Neural progenitor cell (in vitro differentiated cells): Measurements from ENCODE around the gene SAXO2. TPM values are rescaled to one million over a fixed set of nuclear protein-coding genes. Genes with fewer than 3 reads are reported as not detected.
A peak's percentile ranks its signal among the peaks of the same experiment; 100 is the strongest.

Experiments
- DNase-seq: peaks from one replicate; pipeline ENCODE4 v3.0.0-alpha.2; 2016; ENCODE audit warnings: low spot score
- H2AFZ ChIP-seq: fragments of 200-600 bp; sonication (generic); replicated peaks from 2 replicates; pipeline ENCODE4 v1.6.1; 2016; ENCODE audit warnings: antibody characterized with exemption
- H3F3A ChIP-seq: fragments of 200-600 bp; sonication (generic); 2 replicates; pipeline ENCODE4 v1.6.1; 2016; ENCODE audit warnings: antibody characterized with exemption, low read depth
- H3K27ac ChIP-seq: fragments of 200-600 bp; sonication (generic); 2 replicates; pipeline ENCODE4 v1.5.1; 2016; ENCODE audit warnings: mild to moderate bottlenecking
- H3K27me3 ChIP-seq: fragments of 200-600 bp; sonication (generic); 2 replicates; pipeline ENCODE4 v1.6.1; 2016; ENCODE audit warnings: mild to moderate bottlenecking, moderate library complexity
- H3K36me3 ChIP-seq: fragments of 200-600 bp; sonication (generic); 2 replicates; pipeline ENCODE4 v1.5.1; 2016
- H3K4me1 ChIP-seq: fragments of 200-600 bp; sonication (generic); 2 replicates; pipeline ENCODE4 v1.6.1; 2016; ENCODE audit warnings: mixed run types
- H3K4me2 ChIP-seq: fragments of 200-600 bp; sonication (generic); 2 replicates; pipeline ENCODE4 v1.6.1; 2016
- H3K4me3 ChIP-seq: fragments of 200-600 bp; sonication (generic); 2 replicates; pipeline ENCODE4 v1.5.1; 2016
- H3K79me2 ChIP-seq: fragments of 200-600 bp; sonication (generic); 2 replicates; pipeline ENCODE4 v1.6.1; 2016; ENCODE audit warnings: low read depth
- H3K9ac ChIP-seq: fragments of 200-600 bp; sonication (generic); 2 replicates; pipeline ENCODE4 v1.6.1; 2016
- H3K9me3 ChIP-seq: fragments of 200-600 bp; sonication (generic); 2 replicates; pipeline ENCODE4 v1.5.1; 2016; ENCODE audit warnings: low read depth
- H4K20me1 ChIP-seq: fragments of 200-600 bp; sonication (generic); 2 replicates; pipeline ENCODE4 v1.6.1; 2016; ENCODE audit warnings: low read depth
- H3K27ac Mint-ChIP-seq: 3 replicates; pipeline ENCODE4 v1.8.0; 2021; ENCODE audit warnings: mixed read lengths
- H3K27me3 Mint-ChIP-seq: 2 replicates; pipeline ENCODE4 v1.8.0; 2022; ENCODE audit warnings: low read depth, mild to moderate bottlenecking, inconsistent platforms, moderate library complexity, mixed read lengths; ENCODE audit not compliant: insufficient read depth
- H3K36me3 Mint-ChIP-seq: 3 replicates; pipeline ENCODE4 v1.8.0; 2021; ENCODE audit warnings: mixed read lengths
- H3K4me1 Mint-ChIP-seq: 3 replicates; pipeline ENCODE4 v1.8.0; 2021; ENCODE audit warnings: mixed read lengths
- H3K4me3 Mint-ChIP-seq: 3 replicates; pipeline ENCODE4 v1.8.0; 2021; ENCODE audit warnings: mild to moderate bottlenecking, moderate library complexity, mixed read lengths
- H3K9me3 Mint-ChIP-seq: 3 replicates; pipeline ENCODE4 v1.8.0; 2020; ENCODE audit warnings: mixed read lengths
- EZH2 ChIP-seq: fragments of 200-600 bp; sonication (generic); IDR thresholded peaks from 2 replicates; pipeline ENCODE4 v1.6.1; 2017; ENCODE audit warnings: antibody characterized with exemption, mild to moderate bottlenecking, moderate library complexity
- EZH2phosphoT487 ChIP-seq: fragments of 200-600 bp; sonication (generic); IDR thresholded peaks from 2 replicates; pipeline ENCODE4 v1.6.1; 2017; ENCODE audit warnings: antibody characterized with exemption
- total RNA-seq: library from RNA; depleted of rRNA; stranded (reverse); fragments of >200 nt; gene quantifications from 2 replicates; pipeline ENCODE4 v1.2.3, GENCODE V29; 2015; ENCODE audit warnings: low replicate concordance
- TF ChIP-seq, protein P1 (sequence below): fragments of 200-600 bp; sonication (generic); IDR thresholded peaks from 2 replicates; pipeline ENCODE4 v1.5.1; 2017; ENCODE audit warnings: antibody characterized with exemption, mild to moderate bottlenecking

Gene SAXO2
- total RNA-seq, 1 donor from 2014 or later: 0.06 TPM

DNA sequence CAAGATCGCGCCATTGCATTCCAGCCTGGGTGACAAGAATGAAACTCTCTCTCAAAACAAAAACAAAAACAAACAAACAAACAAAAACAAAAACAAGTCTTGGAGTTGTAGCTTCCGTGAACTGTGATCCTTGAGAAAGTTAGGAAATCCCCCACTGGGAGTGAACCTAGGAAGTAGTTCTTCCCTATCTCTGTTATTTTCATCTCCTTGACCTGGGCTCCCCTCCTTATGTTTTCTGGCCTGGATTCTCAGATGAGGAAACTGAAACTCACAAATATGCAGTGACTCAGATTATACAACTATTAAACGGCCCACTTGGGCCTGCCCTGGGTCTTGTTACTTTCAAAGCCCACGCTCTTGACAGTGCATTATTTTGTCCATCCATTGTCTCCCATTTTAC is 29.7 kb downstream of the SAXO2 start:
- no peaks in the 10 kb centered on the region for H4K20me1 ChIP-seq
- H3K4me2 ChIP-seq: no peak overlapping the region
- DNase-seq: no peak
- no peak overlapping the region for H3K9ac ChIP-seq
- no peaks in the 10 kb centered on the region for H3K9me3 ChIP-seq
- no peaks in the 10 kb centered on the region for H3K36me3 ChIP-seq
- no peak overlapping the region for H3K4me3 Mint-ChIP-seq
- no peak overlapping the region for H2AFZ ChIP-seq
- peaks cover 3% of the 10 kb centered on the region for H3K27me3 Mint-ChIP-seq
- peaks cover 9% of the 10 kb centered on the region for H3K4me1 Mint-ChIP-seq
- no peak overlapping the region for H3K27ac Mint-ChIP-seq
- H3K4me3 ChIP-seq: no peak overlapping the region
- no peaks in the 10 kb centered on the region for H3K27me3 ChIP-seq
- H3K27ac ChIP-seq: no peak overlapping the region
- H3K79me2 ChIP-seq: no peaks in the 10 kb centered on the region
- H3K4me1 ChIP-seq: peaks cover 12% of the 10 kb centered on the region
- H3K9me3 Mint-ChIP-seq: peaks cover 11% of the 10 kb centered on the region
- no peaks in the 10 kb centered on the region for H3F3A ChIP-seq
- TF ChIP-seq EZH2 (no peak), EZH2phosphoT487 (no peak)
- TF ChIP-seq, protein P1, sequence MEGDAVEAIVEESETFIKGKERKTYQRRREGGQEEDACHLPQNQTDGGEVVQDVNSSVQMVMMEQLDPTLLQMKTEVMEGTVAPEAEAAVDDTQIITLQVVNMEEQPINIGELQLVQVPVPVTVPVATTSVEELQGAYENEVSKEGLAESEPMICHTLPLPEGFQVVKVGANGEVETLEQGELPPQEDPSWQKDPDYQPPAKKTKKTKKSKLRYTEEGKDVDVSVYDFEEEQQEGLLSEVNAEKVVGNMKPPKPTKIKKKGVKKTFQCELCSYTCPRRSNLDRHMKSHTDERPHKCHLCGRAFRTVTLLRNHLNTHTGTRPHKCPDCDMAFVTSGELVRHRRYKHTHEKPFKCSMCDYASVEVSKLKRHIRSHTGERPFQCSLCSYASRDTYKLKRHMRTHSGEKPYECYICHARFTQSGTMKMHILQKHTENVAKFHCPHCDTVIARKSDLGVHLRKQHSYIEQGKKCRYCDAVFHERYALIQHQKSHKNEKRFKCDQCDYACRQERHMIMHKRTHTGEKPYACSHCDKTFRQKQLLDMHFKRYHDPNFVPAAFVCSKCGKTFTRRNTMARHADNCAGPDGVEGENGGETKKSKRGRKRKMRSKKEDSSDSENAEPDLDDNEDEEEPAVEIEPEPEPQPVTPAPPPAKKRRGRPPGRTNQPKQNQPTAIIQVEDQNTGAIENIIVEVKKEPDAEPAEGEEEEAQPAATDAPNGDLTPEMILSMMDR: no peak
- H3K36me3 Mint-ChIP-seq: no peaks in the 10 kb centered on the region

DNA sequence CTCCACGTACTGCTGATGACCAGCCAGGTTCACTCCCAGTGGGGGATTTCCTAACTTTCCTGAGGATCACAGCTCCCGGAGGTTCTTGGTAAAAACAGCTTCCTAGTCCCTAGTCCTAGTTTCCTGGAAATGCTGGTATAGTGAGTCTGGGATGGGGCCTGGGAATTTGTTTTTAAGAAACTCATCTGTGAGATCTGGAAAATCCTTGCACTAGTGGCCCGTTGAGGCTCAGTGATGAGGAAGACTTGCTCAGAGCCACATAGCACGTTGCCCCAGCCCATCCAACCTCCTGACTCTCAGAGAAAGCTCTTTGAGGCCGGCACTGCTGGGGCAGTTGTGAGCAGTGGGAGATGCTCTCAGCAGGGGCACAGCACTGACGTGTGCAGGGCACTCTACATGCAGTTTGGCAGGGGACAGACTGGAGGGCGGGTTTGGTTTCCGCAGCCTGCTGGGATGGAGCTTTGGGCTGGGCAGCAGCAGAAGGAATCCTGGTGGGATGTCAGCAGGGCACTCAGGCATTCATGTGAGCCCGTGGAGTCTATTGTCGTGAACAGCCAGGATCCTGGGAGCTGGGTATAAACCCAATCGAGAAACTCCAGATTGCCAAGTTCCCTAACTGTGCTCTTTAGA is 31.6 kb downstream of the SAXO2 start:
- H3K9ac ChIP-seq: no peak overlapping the region
- Mint-ChIP-seq H3K27me3 (peaks cover 3% of the 10 kb centered on the region), H3K4me3 (no peak overlapping the region), H3K27ac (peak overlapping the region; percentile 33), H3K9me3 (peaks cover 2% of the 10 kb centered on the region), H3K36me3 (no peaks in the 10 kb centered on the region), H3K4me1 (peaks cover 9% of the 10 kb centered on the region)
- no peaks in the 10 kb centered on the region for H3K79me2 ChIP-seq
- no peaks in the 10 kb centered on the region for H3F3A ChIP-seq
- H3K27ac ChIP-seq: no peak overlapping the region
- peak; percentile 18 for DNase-seq
- H3K9me3 ChIP-seq: no peaks in the 10 kb centered on the region
- H3K4me3 ChIP-seq: no peak overlapping the region
- no peaks in the 10 kb centered on the region for H3K27me3 ChIP-seq
- no peaks in the 10 kb centered on the region for H4K20me1 ChIP-seq
- TF ChIP-seq, protein P1: no peak
- no peak for TF ChIP-seq EZH2
- TF ChIP-seq EZH2phosphoT487: no peak
- peak overlapping the region; percentile 41 for H3K4me2 ChIP-seq
- H3K4me1 ChIP-seq: peaks cover 12% of the 10 kb centered on the region
- H3K36me3 ChIP-seq: no peaks in the 10 kb centered on the region
- H2AFZ ChIP-seq: peak overlapping the region; percentile 89

DNA sequence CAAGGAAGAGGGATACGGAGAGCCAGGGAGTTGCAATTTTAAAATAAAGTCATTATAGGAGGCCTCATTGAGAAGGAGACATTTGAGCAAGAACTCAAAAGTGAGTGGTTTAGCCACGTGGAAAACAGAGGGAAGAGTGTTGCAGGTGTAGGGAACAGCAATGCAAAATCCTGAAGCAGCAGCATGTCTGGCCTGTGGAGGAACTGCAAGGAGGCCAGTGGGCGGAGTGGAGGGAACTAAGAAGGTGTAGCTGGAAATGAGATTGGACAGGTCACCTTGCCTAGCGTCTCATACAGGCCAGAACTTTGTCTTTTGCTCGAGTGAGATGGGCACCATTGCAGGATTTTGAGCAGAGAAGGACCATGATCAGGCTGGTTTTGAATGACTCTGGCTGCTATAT is 34.9 kb downstream of the SAXO2 start:
- DNase-seq: no peak
- Mint-ChIP-seq H3K4me1 (peaks cover 13% of the 10 kb centered on the region), H3K27ac (no peak overlapping the region), H3K4me3 (no peak overlapping the region), H3K9me3 (no peaks in the 10 kb centered on the region), H3K36me3 (no peaks in the 10 kb centered on the region), H3K27me3 (peaks cover 3% of the 10 kb centered on the region)
- H3F3A ChIP-seq: no peaks in the 10 kb centered on the region
- no peaks in the 10 kb centered on the region for H3K79me2 ChIP-seq
- no peaks in the 10 kb centered on the region for H4K20me1 ChIP-seq
- H3K4me2 ChIP-seq: no peak overlapping the region
- no peak overlapping the region for H3K27ac ChIP-seq
- no peak overlapping the region for H3K4me3 ChIP-seq
- H2AFZ ChIP-seq: no peak overlapping the region
- TF ChIP-seq, protein P1: no peak
- peaks cover 12% of the 10 kb centered on the region for H3K4me1 ChIP-seq
- H3K9me3 ChIP-seq: no peaks in the 10 kb centered on the region
- H3K36me3 ChIP-seq: no peaks in the 10 kb centered on the region
- no peak overlapping the region for H3K9ac ChIP-seq
- no peaks in the 10 kb centered on the region for H3K27me3 ChIP-seq
